Kidney (tissue), 14 donors: ENCODE data around the gene RASGRP1. TPM values are rescaled to one million over a fixed set of nuclear protein-coding genes. Genes with fewer than 3 reads are reported as not detected.

Experiments
- DNase-seq, 5 donors: peaks; one replicate each; pipeline ENCODE4 v3.0.0-alpha.2; 2013 to 2020
- FAIRE-seq: peaks from 2 replicates; lab custom pipeline; 2012; peaks lifted over from hg19 to GRCh38; lab: Jason Lieb, UNC
- H3K27ac ChIP-seq, 2 donors: one replicate each; pipeline ENCODE4 v1.7.0; 2013; ENCODE audit warnings: low read depth in 2 of 2, low read length in 2 of 2, inconsistent platforms in 1 of 2
- H3K27me3 ChIP-seq: one replicate; pipeline ENCODE4 v1.7.1; 2013; ENCODE audit warnings: low read length, inconsistent platforms; ENCODE audit not compliant: control insufficient read depth, insufficient read depth
- H3K36me3 ChIP-seq, 3 donors: one replicate each; pipeline versions ENCODE4 v1.7.0 to v1.7.1; 2013; ENCODE audit warnings: low read length in 3 of 3, control low read depth in 1 of 3, inconsistent platforms in 1 of 3; ENCODE audit not compliant: insufficient read depth in 3 of 3, control insufficient read depth in 2 of 3
- H3K4me1 ChIP-seq, 3 donors: one replicate each; pipeline versions ENCODE4 v1.7.0 to v1.7.1; 2013; ENCODE audit warnings: low read length in 3 of 3, inconsistent platforms in 1 of 3, low read depth in 1 of 3; ENCODE audit not compliant: control insufficient read depth in 2 of 3, insufficient read depth in 2 of 3
- H3K4me3 ChIP-seq, 3 donors: one replicate each; pipeline versions ENCODE4 v1.7.0 to v1.8.1; 2013; ENCODE audit warnings: low read length in 3 of 3, control low read depth in 1 of 3, inconsistent platforms in 1 of 3
- H3K9ac ChIP-seq, 3 donors: one replicate each; pipeline versions ENCODE4 v1.7.0 to v1.7.1; 2013; ENCODE audit warnings: low read length in 3 of 3, control low read depth in 1 of 3, inconsistent platforms in 1 of 3
- H3K9me3 ChIP-seq, 3 donors: one replicate each; pipeline versions ENCODE4 v1.7.0 to v1.7.1; 2013; ENCODE audit warnings: low read length in 3 of 3, control low read depth in 1 of 3, inconsistent platforms in 1 of 3; ENCODE audit not compliant: control insufficient read depth in 2 of 3, insufficient read depth in 1 of 3
- CTCF ChIP-seq: IDR thresholded peaks from 3 replicates; pipeline ENCODE4 v1.5.1; 2012; ENCODE audit warnings: mild to moderate bottlenecking, moderate library complexity, borderline replicate concordance; ENCODE audit not compliant: insufficient read depth; ENCODE audit errors: extremely low read depth
- intact Hi-C: fragments of 100-400 bp; cut with DNase I; formaldehyde crosslinking; loops from one replicate; pipeline ENCODE4 v1.11.1; 2022
- polyA plus RNA-seq: library from polyadenylated mRNA; stranded (reverse); fragments of 350-450 nt; fragmentation: Illumina TruSeq; extraction: RNeasy Lipid Tissue Mini Kit (QIAGEN cat#74804); gene quantifications from one replicate; pipeline ENCODE4 v1.2.3, GENCODE V29; 2014; ENCODE audit warnings: low read depth, low replicate concordance; ENCODE audit not compliant: insufficient read depth
- total RNA-seq: library from RNA; stranded (reverse); fragmentation: NEBNext Ultra II Directional; extraction: Animal tissue kit (Norgen Biotek cat#: 25700); gene quantifications from one replicate; pipeline ENCODE4 v1.2.1, GENCODE V29; 2021
- donor health status: control.
- donor health status: control.
- donor health status: control.
- donor health status: control.
- donor health status: control.
- donor health status: DM: yes; HTN: yes; CAD: no.
- donor health status: Normal renal cell carcinoma (clear cell type).

Gene RASGRP1
- total and polyA plus RNA-seq, 2 donors from 2014 or later, result 3.4 to 12.5 TPM

DNA sequence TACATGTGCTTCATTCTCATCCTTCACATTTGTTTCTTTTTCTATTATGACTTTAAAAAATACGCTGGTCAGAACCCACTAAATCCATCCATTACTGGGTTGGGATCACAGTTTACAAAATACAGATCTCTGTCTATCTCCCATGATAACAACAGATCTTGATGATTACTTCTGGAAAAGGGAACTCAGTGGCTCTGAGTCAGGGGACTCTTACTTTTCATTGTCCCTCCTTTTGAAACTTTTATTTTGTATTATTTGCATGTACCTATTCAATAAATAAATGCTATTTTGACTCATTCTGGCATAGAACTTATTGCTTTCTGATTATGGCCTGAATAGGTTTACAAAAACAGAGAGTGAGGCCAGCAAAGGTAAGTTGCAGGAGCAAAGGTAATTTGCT lies 11.6 kb upstream of the RASGRP1 start:
- no peak for TF ChIP-seq CTCF
- no peaks in the 10 kb centered on the region for H3K36me3 ChIP-seq
- no peak overlapping the region for H3K9ac ChIP-seq
- H3K27me3 ChIP-seq, result no peaks in the 10 kb centered on the region
- no peak for FAIRE-seq
- H3K4me1 ChIP-seq, result no peaks in the 10 kb centered on the region
- H3K27ac ChIP-seq, result no peak overlapping the region
- intact Hi-C loops, result no loop called here
- no peaks in the 10 kb centered on the region for H3K9me3 ChIP-seq
- DNase-seq, result no peak
- no peak overlapping the region for H3K4me3 ChIP-seq

DNA sequence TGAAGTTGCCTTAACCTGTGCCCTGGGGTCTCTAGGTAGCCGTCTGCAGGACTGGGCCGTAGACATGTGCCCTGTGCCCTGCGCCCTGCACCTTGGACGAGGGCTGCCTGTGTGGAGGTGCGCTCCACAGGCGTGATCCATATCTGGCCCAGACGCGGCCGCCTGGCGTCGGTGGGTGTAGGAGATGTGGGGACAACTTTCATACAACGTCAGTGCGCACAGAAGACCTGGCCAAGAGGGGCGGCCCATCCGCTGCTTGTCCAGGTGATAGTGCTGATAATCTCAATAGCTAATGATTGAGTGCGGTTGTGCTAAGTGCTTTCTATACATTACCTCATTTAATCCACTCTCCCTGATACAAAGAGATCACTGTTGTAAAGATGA lies 665 bp upstream of the RASGRP1 start:
- peak overlapping the region in 1 of 2 donors; percentile 48 for H3K27ac ChIP-seq
- peak in 1 of 5 donors; percentile 72 for DNase-seq

GRCh38 chr15:38563723-38564519 lies 693 bp downstream of the RASGRP1 start:
- FAIRE-seq, result no peak

More for the DNA sequence above, 665 bp upstream of the RASGRP1 start:
- H3K36me3 ChIP-seq, result no peaks in the 10 kb centered on the region
- peaks cover 0 to 7% (median 6%) of the 10 kb centered on the region in 3 donors for H3K4me1 ChIP-seq
- H3K9me3 ChIP-seq, result no peaks in the 10 kb centered on the region
- FAIRE-seq, result no peak
- intact Hi-C loops, result no loop called here
- H3K27me3 ChIP-seq, result no peaks in the 10 kb centered on the region
- peak overlapping the region in 1 of 3 donors; percentile 57 for H3K4me3 ChIP-seq
- no peak overlapping the region for H3K9ac ChIP-seq
- TF ChIP-seq CTCF, result no peak

More at GRCh38 chr15:38563723-38564519, 693 bp downstream of the RASGRP1 start:
- peak overlapping the region in 2 of 3 donors; percentile 54 for H3K4me3 ChIP-seq
- TF ChIP-seq CTCF, result peak; percentile 88
- peak overlapping the region in 1 of 2 donors; percentile 53 for H3K27ac ChIP-seq
- intact Hi-C loops, result no loop called here
- H3K36me3 ChIP-seq, result no peaks in the 10 kb centered on the region
- no peaks in the 10 kb centered on the region for H3K27me3 ChIP-seq
- peak overlapping the region in 1 of 3 donors; percentile 7 for H3K9ac ChIP-seq
- H3K4me1 ChIP-seq, result peaks cover 0 to 7% (median 6%) of the 10 kb centered on the region in 3 donors
- no peaks in the 10 kb centered on the region for H3K9me3 ChIP-seq
- peak; percentile 80 to 90 (median 84) for DNase-seq
